ENCODE results near the gene RHOF. TPM values are rescaled to one million over a fixed set of nuclear protein-coding genes. Genes with fewer than 3 reads are reported as not detected.

Gene RHOF
- total and polyA plus RNA-seq, 2 of the 13 experiments (the other 11 are each of a cell fraction or from before 2014, with no cell fraction given): 14.6 to 32.2 TPM

DNA sequence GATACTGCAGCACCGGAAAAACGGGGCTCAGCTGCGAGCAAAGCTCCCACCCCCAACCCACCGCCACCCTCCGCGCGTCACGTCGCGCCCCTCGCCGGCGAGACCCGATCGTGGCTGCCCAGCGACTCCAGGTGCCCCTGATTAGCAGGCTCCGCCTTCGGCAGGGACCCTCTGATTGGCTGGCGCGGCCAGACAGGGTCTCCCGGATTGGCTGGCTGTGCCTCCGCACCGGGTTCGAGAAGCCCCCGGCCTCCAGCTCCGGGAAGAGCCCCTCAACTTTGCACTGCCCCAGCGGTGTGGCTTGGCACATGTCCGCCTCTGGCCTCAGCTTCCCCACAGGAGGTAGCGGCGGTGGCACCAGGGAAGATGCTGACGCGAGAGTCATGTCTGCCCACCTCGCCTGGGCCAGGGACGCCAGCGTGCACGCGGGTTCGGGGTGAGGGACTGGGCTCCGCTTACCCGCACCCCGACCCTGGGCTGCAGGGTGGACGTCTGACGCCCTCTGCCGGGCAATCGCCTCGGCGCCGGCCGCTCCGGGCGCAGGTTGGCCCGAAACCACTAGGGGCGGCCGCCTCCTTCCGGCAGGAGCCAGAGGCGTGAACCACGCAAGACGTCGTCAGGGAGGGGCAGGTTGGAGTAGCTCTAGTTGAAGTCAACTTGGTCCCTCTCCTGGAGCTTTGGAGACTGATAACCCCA, 498 bp upstream of the RHOF start (continued):
- TF ChIP-seq GABPB1 (CRISPR knock-in tag; IDR thresholded peaks at IDR 0.05) (peak; percentile 90), GTF3A (CRISPR knock-in tag; conservative IDR thresholded peaks at IDR 0.05) (0 out of 2 replicates have a peak, but pooled peaks have one; percentile 43), ZFY (CRISPR knock-in tag; IDR thresholded peaks at IDR 0.05) (peak; percentile 46; the same call in 1 of the 2 replicates), DR1 (CRISPR knock-in tag; IDR thresholded peaks at IDR 0.05) (no peak; the same call in 1 of the 2 replicates), PITX1 (CRISPR knock-in tag; IDR thresholded peaks at IDR 0.05) (peak; percentile 29; the same call in 1 of the 2 replicates), ZNF577 (CRISPR knock-in tag; IDR thresholded peaks at IDR 0.05; ENCODE audit: borderline replicate concordance, low read depth) (no peak), CHCHD3 (CRISPR knock-in tag; IDR thresholded peaks at IDR 0.05) (peak; percentile 44; the same call in 1 of the 2 replicates), MTF2 (CRISPR knock-in tag; IDR thresholded peaks at IDR 0.05; ENCODE audit: borderline replicate concordance) (no peak), ZNF629 (CRISPR knock-in tag; conservative IDR thresholded peaks at IDR 0.05) (peak; percentile 59; the same call in 1 of the 2 replicates), NR2F6 (IDR thresholded peaks at IDR 0.05) (no peak), NR2F6 (CRISPR knock-in tag; IDR thresholded peaks at IDR 0.05) (peak; percentile 67; the same call in 1 of the 2 replicates), KDM3A (CRISPR knock-in tag; IDR thresholded peaks at IDR 0.05; ENCODE audit: low read depth) (peak; percentile 94; the same call in 1 of the 2 replicates), ZNF124 (CRISPR knock-in tag; IDR thresholded peaks at IDR 0.05) (peak; percentile 58; the same call in 1 of the 2 replicates), JUNB (CRISPR knock-in tag; IDR thresholded peaks at IDR 0.05; ENCODE audit: borderline replicate concordance) (no peak; the same call in 1 of the 2 replicates), MEF2D (CRISPR knock-in tag; IDR thresholded peaks at IDR 0.05) (peak; percentile 75; the same call in 1 of the 2 replicates), PRMT3 (CRISPR knock-in tag; IDR thresholded peaks at IDR 0.05; ENCODE audit: borderline replicate concordance, low read depth) (no peak; the same call in 1 of the 2 replicates)
- TF ChIP-seq, protein P1, sequence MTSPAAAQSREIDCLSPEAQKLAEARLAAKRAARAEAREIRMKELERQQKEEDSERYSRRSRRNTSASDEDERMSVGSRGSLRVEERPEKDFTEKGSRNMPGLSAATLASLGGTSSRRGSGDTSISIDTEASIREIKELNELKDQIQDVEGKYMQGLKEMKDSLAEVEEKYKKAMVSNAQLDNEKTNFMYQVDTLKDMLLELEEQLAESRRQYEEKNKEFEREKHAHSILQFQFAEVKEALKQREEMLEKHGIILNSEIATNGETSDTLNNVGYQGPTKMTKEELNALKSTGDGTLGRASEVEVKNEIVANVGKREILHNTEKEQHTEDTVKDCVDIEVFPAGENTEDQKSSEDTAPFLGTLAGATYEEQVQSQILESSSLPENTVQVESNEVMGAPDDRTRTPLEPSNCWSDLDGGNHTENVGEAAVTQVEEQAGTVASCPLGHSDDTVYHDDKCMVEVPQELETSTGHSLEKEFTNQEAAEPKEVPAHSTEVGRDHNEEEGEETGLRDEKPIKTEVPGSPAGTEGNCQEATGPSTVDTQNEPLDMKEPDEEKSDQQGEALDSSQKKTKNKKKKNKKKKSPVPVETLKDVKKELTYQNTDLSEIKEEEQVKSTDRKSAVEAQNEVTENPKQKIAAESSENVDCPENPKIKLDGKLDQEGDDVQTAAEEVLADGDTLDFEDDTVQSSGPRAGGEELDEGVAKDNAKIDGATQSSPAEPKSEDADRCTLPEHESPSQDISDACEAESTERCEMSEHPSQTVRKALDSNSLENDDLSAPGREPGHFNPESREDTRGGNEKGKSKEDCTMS (CRISPR knock-in tag; conservative IDR thresholded peaks at IDR 0.05): no peak
- TF ChIP-seq, protein P2, sequence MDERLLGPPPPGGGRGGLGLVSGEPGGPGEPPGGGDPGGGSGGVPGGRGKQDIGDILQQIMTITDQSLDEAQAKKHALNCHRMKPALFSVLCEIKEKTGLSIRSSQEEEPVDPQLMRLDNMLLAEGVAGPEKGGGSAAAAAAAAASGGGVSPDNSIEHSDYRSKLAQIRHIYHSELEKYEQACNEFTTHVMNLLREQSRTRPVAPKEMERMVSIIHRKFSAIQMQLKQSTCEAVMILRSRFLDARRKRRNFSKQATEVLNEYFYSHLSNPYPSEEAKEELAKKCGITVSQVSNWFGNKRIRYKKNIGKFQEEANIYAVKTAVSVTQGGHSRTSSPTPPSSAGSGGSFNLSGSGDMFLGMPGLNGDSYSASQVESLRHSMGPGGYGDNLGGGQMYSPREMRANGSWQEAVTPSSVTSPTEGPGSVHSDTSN (CRISPR knock-in tag; IDR thresholded peaks at IDR 0.05): no peak
- TF ChIP-seq, protein P3, sequence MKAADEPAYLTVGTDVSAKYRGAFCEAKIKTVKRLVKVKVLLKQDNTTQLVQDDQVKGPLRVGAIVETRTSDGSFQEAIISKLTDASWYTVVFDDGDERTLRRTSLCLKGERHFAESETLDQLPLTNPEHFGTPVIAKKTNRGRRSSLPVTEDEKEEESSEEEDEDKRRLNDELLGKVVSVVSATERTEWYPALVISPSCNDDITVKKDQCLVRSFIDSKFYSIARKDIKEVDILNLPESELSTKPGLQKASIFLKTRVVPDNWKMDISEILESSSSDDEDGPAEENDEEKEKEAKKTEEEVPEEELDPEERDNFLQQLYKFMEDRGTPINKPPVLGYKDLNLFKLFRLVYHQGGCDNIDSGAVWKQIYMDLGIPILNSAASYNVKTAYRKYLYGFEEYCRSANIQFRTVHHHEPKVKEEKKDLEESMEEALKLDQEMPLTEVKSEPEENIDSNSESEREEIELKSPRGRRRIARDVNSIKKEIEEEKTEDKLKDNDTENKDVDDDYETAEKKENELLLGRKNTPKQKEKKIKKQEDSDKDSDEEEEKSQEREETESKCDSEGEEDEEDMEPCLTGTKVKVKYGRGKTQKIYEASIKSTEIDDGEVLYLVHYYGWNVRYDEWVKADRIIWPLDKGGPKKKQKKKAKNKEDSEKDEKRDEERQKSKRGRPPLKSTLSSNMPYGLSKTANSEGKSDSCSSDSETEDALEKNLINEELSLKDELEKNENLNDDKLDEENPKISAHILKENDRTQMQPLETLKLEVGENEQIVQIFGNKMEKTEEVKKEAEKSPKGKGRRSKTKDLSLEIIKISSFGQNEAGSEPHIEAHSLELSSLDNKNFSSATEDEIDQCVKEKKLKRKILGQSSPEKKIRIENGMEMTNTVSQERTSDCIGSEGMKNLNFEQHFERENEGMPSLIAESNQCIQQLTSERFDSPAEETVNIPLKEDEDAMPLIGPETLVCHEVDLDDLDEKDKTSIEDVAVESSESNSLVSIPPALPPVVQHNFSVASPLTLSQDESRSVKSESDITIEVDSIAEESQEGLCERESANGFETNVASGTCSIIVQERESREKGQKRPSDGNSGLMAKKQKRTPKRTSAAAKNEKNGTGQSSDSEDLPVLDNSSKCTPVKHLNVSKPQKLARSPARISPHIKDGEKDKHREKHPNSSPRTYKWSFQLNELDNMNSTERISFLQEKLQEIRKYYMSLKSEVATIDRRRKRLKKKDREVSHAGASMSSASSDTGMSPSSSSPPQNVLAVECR (CRISPR knock-in tag; IDR thresholded peaks at IDR 0.05; ENCODE audit: borderline replicate concordance): peak; percentile 78
- TF ChIP-seq, protein P4, sequence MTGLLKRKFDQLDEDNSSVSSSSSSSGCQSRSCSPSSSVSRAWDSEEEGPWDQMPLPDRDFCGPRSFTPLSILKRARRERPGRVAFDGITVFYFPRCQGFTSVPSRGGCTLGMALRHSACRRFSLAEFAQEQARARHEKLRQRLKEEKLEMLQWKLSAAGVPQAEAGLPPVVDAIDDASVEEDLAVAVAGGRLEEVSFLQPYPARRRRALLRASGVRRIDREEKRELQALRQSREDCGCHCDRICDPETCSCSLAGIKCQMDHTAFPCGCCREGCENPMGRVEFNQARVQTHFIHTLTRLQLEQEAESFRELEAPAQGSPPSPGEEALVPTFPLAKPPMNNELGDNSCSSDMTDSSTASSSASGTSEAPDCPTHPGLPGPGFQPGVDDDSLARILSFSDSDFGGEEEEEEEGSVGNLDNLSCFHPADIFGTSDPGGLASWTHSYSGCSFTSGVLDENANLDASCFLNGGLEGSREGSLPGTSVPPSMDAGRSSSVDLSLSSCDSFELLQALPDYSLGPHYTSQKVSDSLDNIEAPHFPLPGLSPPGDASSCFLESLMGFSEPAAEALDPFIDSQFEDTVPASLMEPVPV (CRISPR knock-in tag; IDR thresholded peaks at IDR 0.05): peak; percentile 84; the same call in 1 of the 2 replicates

All from HepG2 (cell line).